Gastrocnemius medialis (tissue), 4 donors: ENCODE results near the gene SPATA31D1.

Experiments used
- CTCF ChIP-seq, 5 experiments: fragments of 450-650 bp in 3 of 5; fragments of 200-600 bp in 2 of 5; sonication (generic) in 2 of 5; IDR thresholded peaks in 4 of 5; conservative IDR thresholded peaks in 1 of 5; 1 replicate in 4 of 5; 2 replicates in 1 of 5; pipeline ENCODE4 v1.5.1; 2016 to 2019; ENCODE audit warnings: antibody characterized with exemption in 5 of 5, mild to moderate bottlenecking in 3 of 5, moderate library complexity in 3 of 5
- POLR2A ChIP-seq, 2 donors: fragments of 450-650 bp; IDR thresholded peaks; one replicate each; pipeline ENCODE4 v1.6.1; 2017; ENCODE audit warnings: antibody characterized with exemption in 2 of 2, mild to moderate bottlenecking in 2 of 2, moderate library complexity in 2 of 2

GRCh38 chr9:81968026-81968425 lies 20.5 kb upstream of the SPATA31D1 start:
- TF ChIP-seq CTCF (IDR thresholded peaks at IDR 0.05 in 4 of 5, conservative IDR thresholded peaks at IDR 0.05 in 1 of 5) = no peak
- TF ChIP-seq POLR2A (IDR thresholded peaks at IDR 0.05) = no peak
